HepG2 (cell line): Measurements from ENCODE around the gene COL5A1.

ENCODE experiments used
- HDAC2 ChIP-seq: sonication (generic); formaldehyde crosslinking; IDR thresholded peaks from 2 replicates; pipeline ENCODE4 v1.4.0; 2020; ENCODE audit warnings: missing genetic modification reagents
- JUNB ChIP-seq: sonication (generic); formaldehyde crosslinking; IDR thresholded peaks from 2 replicates; pipeline ENCODE4 v1.8.0; 2022; ENCODE audit warnings: missing genetic modification reagents, mild to moderate bottlenecking, borderline replicate concordance
- POLR2AphosphoS5 ChIP-seq: IDR thresholded peaks from 2 replicates; pipeline ENCODE4 v1.6.1; 2012; ENCODE audit warnings: low read depth, low read length

GRCh38 chr9:134768709-134769351, 127.2 kb downstream of the COL5A1 start:
- TF ChIP-seq JUNB (CRISPR knock-in tag) = no peak
- TF ChIP-seq POLR2AphosphoS5 = no peak
- no peak for TF ChIP-seq HDAC2 (CRISPR knock-in tag)
